HEK293T (cell line): Measurements from ENCODE around the gene PRSS50.

ENCODE experiments used
- ELF4 ChIP-seq: fragments of 450-650 bp; IDR thresholded peaks from 2 replicates; pipeline ENCODE4 v1.6.1; 2017; ENCODE audit warnings: antibody characterized with exemption
- SUZ12 ChIP-seq: fragments of 450-650 bp; IDR thresholded peaks from 2 replicates; pipeline ENCODE4 v1.6.1; 2016; ENCODE audit warnings: mild to moderate bottlenecking
- ZNF384 ChIP-seq: fragments of 450-650 bp; IDR thresholded peaks from 2 replicates; pipeline ENCODE4 v1.6.1; 2016
- TF ChIP-seq, protein P1 (sequence below): fragments of 450-650 bp; IDR thresholded peaks from 2 replicates; pipeline ENCODE4 v1.6.1; 2016

DNA sequence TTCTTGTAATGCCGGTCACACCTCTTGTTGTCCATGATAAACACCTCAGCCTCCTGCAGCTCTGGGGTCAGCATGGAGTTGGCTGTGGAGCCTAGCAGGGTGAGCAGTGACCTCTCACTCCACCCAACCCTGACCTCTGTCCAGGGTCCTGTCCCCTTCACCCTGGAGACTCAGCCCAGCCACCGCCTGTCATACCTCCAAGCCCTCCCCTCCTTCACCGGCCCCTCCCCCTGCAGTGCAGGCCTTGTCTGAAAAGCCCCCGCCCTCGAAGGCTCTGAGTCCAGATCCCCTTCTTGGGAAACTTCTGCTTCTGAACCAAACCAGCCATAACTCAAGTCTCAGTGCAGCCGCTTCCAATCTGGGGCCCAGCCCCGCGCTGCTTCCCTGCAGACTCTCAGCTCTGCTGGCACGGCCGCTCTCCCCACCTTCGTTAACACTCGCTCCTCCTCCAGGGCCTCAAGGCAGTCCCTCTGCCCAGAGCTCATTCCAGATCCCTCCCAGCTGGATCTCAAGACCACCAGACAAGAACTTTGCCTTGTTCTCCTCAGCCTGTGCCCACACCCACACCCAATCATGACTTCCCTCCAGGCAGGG lies 25.4 kb upstream of the PRSS50 start:
- no peak for TF ChIP-seq SUZ12
- TF ChIP-seq, protein P1, sequence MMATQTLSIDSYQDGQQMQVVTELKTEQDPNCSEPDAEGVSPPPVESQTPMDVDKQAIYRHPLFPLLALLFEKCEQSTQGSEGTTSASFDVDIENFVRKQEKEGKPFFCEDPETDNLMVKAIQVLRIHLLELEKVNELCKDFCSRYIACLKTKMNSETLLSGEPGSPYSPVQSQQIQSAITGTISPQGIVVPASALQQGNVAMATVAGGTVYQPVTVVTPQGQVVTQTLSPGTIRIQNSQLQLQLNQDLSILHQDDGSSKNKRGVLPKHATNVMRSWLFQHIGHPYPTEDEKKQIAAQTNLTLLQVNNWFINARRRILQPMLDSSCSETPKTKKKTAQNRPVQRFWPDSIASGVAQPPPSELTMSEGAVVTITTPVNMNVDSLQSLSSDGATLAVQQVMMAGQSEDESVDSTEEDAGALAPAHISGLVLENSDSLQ, result no peak
- no peak for TF ChIP-seq ELF4
- TF ChIP-seq ZNF384, result no peak
